ENCODE measurements around the gene GNL3.

Gene GNL3

GRCh38 chr3:52715714-52716305 is 30.0 kb downstream of the GNL3 start:
- peaks cover 24% of the 10 kb centered on the region for H3K36me3 ChIP-seq (ENCODE audit: insufficient read depth, low read length)
- no peak overlapping the region for H3K27ac ChIP-seq (ENCODE audit: low read depth, low read length, poor library complexity, severe bottlenecking)
- no peak overlapping the region for H3K4me2 ChIP-seq (ENCODE audit: low read length)
- TF ChIP-seq EZH2 (IDR thresholded peaks at IDR 0.05; ENCODE audit: borderline replicate concordance, low read length) (no peak), CTCF (IDR thresholded peaks at IDR 0.05; ENCODE audit: low read length) (no peak)
- H3F3A ChIP-seq (ENCODE audit: insufficient read depth, low read length): no peaks in the 10 kb centered on the region
- no peaks in the 10 kb centered on the region for H3K27me3 ChIP-seq (ENCODE audit: insufficient read depth, low read length)
- no peak overlapping the region for H2AFZ ChIP-seq (ENCODE audit: low read length)
- no peaks in the 10 kb centered on the region for H3K4me1 ChIP-seq (ENCODE audit: insufficient read depth, low read length, severe bottlenecking)
- no peaks in the 10 kb centered on the region for H4K20me1 ChIP-seq (ENCODE audit: insufficient read depth, low read length)
- H3K9ac ChIP-seq (ENCODE audit: low read length): no peak overlapping the region
- no peaks in the 10 kb centered on the region for H3K9me2 ChIP-seq (ENCODE audit: low read depth, low read length)
- H3K4me3 ChIP-seq (ENCODE audit: low read depth, low read length, poor library complexity, severe bottlenecking): no peak overlapping the region
- no peaks in the 10 kb centered on the region for H3K79me2 ChIP-seq (ENCODE audit: insufficient read depth, low read length)
- 0 out of 2 replicates have a peak, but pooled peaks cover 3% of the 10 kb centered on the region for H3K9me3 ChIP-seq (ENCODE audit: low read length)

- H3K9me3 ChIP-seq (ENCODE audit: low read length): 0 out of 2 replicates have a peak, but pooled peaks cover 3% of the 10 kb centered on the region
- H3K4me2 ChIP-seq (ENCODE audit: low read length): no peak overlapping the region
- no peaks in the 10 kb centered on the region for H3K4me1 ChIP-seq (ENCODE audit: insufficient read depth, low read length, severe bottlenecking)
- H3K9ac ChIP-seq (ENCODE audit: low read length): no peak overlapping the region
- H2AFZ ChIP-seq (ENCODE audit: low read length): no peak overlapping the region
- H3F3A ChIP-seq (ENCODE audit: insufficient read depth, low read length): no peaks in the 10 kb centered on the region
- H3K9me2 ChIP-seq (ENCODE audit: low read depth, low read length): no peaks in the 10 kb centered on the region
- peaks cover 21% of the 10 kb centered on the region for H3K36me3 ChIP-seq (ENCODE audit: insufficient read depth, low read length)
- H3K79me2 ChIP-seq (ENCODE audit: insufficient read depth, low read length): no peaks in the 10 kb centered on the region
- no peak overlapping the region for H3K4me3 ChIP-seq (ENCODE audit: low read depth, low read length, poor library complexity, severe bottlenecking)
- no peaks in the 10 kb centered on the region for H3K27me3 ChIP-seq (ENCODE audit: insufficient read depth, low read length)
- H4K20me1 ChIP-seq (ENCODE audit: insufficient read depth, low read length): no peaks in the 10 kb centered on the region
- no peak overlapping the region for H3K27ac ChIP-seq (ENCODE audit: low read depth, low read length, poor library complexity, severe bottlenecking)
- TF ChIP-seq EZH2 (IDR thresholded peaks at IDR 0.05; ENCODE audit: borderline replicate concordance, low read length) (no peak), CTCF (IDR thresholded peaks at IDR 0.05; ENCODE audit: low read length) (no peak)
Measured at GRCh38 chr3:52719618-52720017, 33.8 kb downstream of the GNL3 start.

GRCh38 chr3:52721002-52721729 is 35.3 kb downstream of the GNL3 start:
- Histone ChIP-seq H2AFZ (ENCODE audit: low read length) (no peak overlapping the region), H3K4me2 (ENCODE audit: low read length) (no peak overlapping the region), H3K79me2 (ENCODE audit: insufficient read depth, low read length) (no peaks in the 10 kb centered on the region), H3K9me2 (ENCODE audit: low read depth, low read length) (no peaks in the 10 kb centered on the region), H3K4me1 (ENCODE audit: insufficient read depth, low read length, severe bottlenecking) (no peaks in the 10 kb centered on the region), H3K9me3 (ENCODE audit: low read length) (0 out of 2 replicates have a peak, but pooled peaks cover 3% of the 10 kb centered on the region), H4K20me1 (ENCODE audit: insufficient read depth, low read length) (no peaks in the 10 kb centered on the region), H3K36me3 (ENCODE audit: insufficient read depth, low read length) (peaks cover 21% of the 10 kb centered on the region), H3K27ac (ENCODE audit: low read depth, low read length, poor library complexity, severe bottlenecking) (no peak overlapping the region), H3K27me3 (ENCODE audit: insufficient read depth, low read length) (no peaks in the 10 kb centered on the region), H3K9ac (ENCODE audit: low read length) (no peak overlapping the region), H3K4me3 (ENCODE audit: low read depth, low read length, poor library complexity, severe bottlenecking) (no peak overlapping the region), H3F3A (ENCODE audit: insufficient read depth, low read length) (no peaks in the 10 kb centered on the region)
- TF ChIP-seq EZH2 (IDR thresholded peaks at IDR 0.05; ENCODE audit: borderline replicate concordance, low read length): no peak
- no peak for TF ChIP-seq CTCF (IDR thresholded peaks at IDR 0.05; ENCODE audit: low read length)
